OCI-LY3 (cell line): ENCODE data around the gene AKR1C1.
"Not testable (repeated sequence)": the region's sequence is repeated elsewhere in the genome, so short reads cannot be mapped to it uniquely, and the experiment has no call there.

ENCODE experiments used
- H2AFZ ChIP-seq: fragments of 200-600, 300-600 bp; shearing (Covaris generic); 2 replicates; pipeline ENCODE4 v1.6.0; 2014; ENCODE audit warnings: antibody characterized with exemption, low read depth, low read length
- H3K27ac ChIP-seq: fragments of 200-600, 300-600 bp; sonication (generic); 2 replicates; pipeline ENCODE4 v1.5.1; 2014; ENCODE audit warnings: mild to moderate bottlenecking, low read length, moderate library complexity, mixed read lengths
- H3K27me3 ChIP-seq: fragments of 200-600, 300-600 bp; sonication (generic); 2 replicates; pipeline ENCODE4 v1.6.1; 2014; ENCODE audit warnings: low read depth, low read length, mixed read lengths
- H3K36me3 ChIP-seq: fragments of 200-600, 300-600 bp; sonication (generic); replicated peaks from 2 replicates; pipeline ENCODE3; 2014; ENCODE audit warnings: low read depth, low read length, mixed read lengths
- H3K4me1 ChIP-seq: fragments of 300-600, 200-600 bp; sonication (generic); 2 replicates; pipeline ENCODE4 v1.6.1; 2014; ENCODE audit warnings: low read length, mixed read lengths
- H3K4me2 ChIP-seq: fragments of 200-600, 300-600 bp; sonication (generic); 2 replicates; pipeline ENCODE4 v1.6.1; 2014; ENCODE audit warnings: low read length, mixed read lengths
- H3K4me3 ChIP-seq: fragments of 300-600, 200-600 bp; sonication (generic); 2 replicates; pipeline ENCODE4 v1.5.1; 2014; ENCODE audit warnings: antibody characterized with exemption, mild to moderate bottlenecking, low read length, moderate library complexity
- H3K79me2 ChIP-seq: fragments of 300-600, 200-600 bp; shearing (Covaris generic); 2 replicates; pipeline ENCODE4 v1.6.1; 2014; ENCODE audit warnings: mild to moderate bottlenecking, low read length, mixed read lengths
- H3K9ac ChIP-seq: fragments of 300-600, 200-600 bp; shearing (Covaris generic); 2 replicates; pipeline ENCODE4 v1.6.0; 2014; ENCODE audit warnings: mild to moderate bottlenecking, low read length, moderate library complexity
- H3K9me3 ChIP-seq: fragments of 200-600, 300-600 bp; shearing (Covaris generic); 2 replicates; pipeline ENCODE4 v1.6.1; 2014; ENCODE audit warnings: low read length, mixed read lengths; ENCODE audit not compliant: insufficient read depth
- H4K20me1 ChIP-seq: fragments of 200-600, 300-600 bp; sonication (generic); 2 replicates; pipeline ENCODE4 v1.6.1; 2016; ENCODE audit warnings: low read length, mixed read lengths; ENCODE audit not compliant: insufficient read depth
- CTCF ChIP-seq: fragments of 200-600, 300-600 bp; sonication (generic); IDR thresholded peaks from 2 replicates; pipeline ENCODE4 v1.5.1; 2014; ENCODE audit warnings: antibody characterized with exemption, low read length, low read depth
- EZH2phosphoT487 ChIP-seq: fragments of 200-600 bp; shearing (Covaris generic); IDR thresholded peaks from 2 replicates; pipeline ENCODE4 v1.6.1; 2018; ENCODE audit warnings: antibody characterized with exemption, mixed run types, low read depth

The AKR1C1 gene

GRCh38 chr10:4939224-4940072 lies 23.8 kb upstream of the AKR1C1 start:
- TF ChIP-seq CTCF: no peak
- TF ChIP-seq EZH2phosphoT487: no peak
- Histone ChIP-seq H3K4me2 (no peak overlapping the region), H3K27ac (no peak overlapping the region), H3K4me3 (no peak overlapping the region), H3K79me2 (no peaks in the 10 kb centered on the region), H3K4me1 (no peaks in the 10 kb centered on the region), H3K9ac (no peak overlapping the region), H3K27me3 (peaks cover 17% of the 10 kb centered on the region), H3K36me3 (no peaks in the 10 kb centered on the region), H2AFZ (no peak overlapping the region), H4K20me1 (no peaks in the 10 kb centered on the region), H3K9me3 (no peaks in the 10 kb centered on the region)

- not testable (repeated sequence) for H2AFZ ChIP-seq, H4K20me1 ChIP-seq, H3K4me2 ChIP-seq, H3K27ac ChIP-seq, H3K36me3 ChIP-seq, H3K4me3 ChIP-seq, H3K9me3 ChIP-seq, H3K79me2 ChIP-seq, H3K4me1 ChIP-seq, H3K9ac ChIP-seq
- H3K27me3 ChIP-seq: peaks cover 17% of the 10 kb centered on the region
Observed at GRCh38 chr10:4940073-4940428, 23.2 kb upstream of the AKR1C1 start.

- peaks cover 17% of the 10 kb centered on the region for H3K27me3 ChIP-seq
- H3K9ac ChIP-seq, H3K4me3 ChIP-seq, H3K4me1 ChIP-seq, H3K36me3 ChIP-seq, H3K79me2 ChIP-seq, H4K20me1 ChIP-seq, H3K4me2 ChIP-seq, H3K27ac ChIP-seq, H3K9me3 ChIP-seq, H2AFZ ChIP-seq: not testable (repeated sequence)
Observed at GRCh38 chr10:4940909-4941308, 22.3 kb upstream of the AKR1C1 start.

DNA sequence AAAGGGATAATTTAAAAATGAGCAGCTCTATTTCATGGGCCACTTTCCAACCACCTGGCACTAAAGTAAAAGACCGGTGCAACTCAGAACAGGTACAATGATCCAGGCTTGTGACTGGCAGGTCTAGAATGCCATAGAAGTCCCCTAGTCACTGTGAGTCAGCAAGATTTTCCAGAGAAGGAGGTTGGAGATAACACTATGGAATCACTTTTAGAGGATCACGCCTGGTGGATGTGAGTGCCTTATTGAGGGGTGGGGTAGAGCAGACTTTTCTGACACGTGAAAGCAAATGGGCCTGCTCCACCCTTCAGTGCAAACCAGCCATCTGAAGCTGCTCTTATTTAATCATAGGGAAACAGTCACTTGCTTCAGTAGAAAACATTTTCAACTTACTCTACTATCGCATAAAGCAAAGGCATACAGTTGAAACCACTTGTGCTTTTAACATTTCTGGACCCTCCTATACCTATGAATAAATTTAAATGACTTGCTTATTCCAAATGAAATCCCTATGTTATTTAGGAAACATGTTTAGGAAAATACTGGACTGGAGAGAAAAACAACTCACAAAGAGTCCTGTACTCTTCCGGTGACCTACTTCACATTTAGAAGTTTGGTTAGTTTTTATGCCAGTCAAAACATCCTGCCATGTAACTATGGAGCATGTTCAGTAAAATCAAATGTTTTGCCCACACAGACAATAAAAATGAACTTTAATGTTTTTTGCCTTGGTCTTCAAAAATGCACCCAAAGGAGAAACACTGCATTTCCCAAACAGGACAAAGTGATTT lies 21.5 kb upstream of the AKR1C1 start:
- Histone ChIP-seq H3K9ac (no peak overlapping the region), H3K4me2 (no peak overlapping the region), H3K9me3 (no peaks in the 10 kb centered on the region), H3K27ac (no peak overlapping the region), H3K79me2 (no peaks in the 10 kb centered on the region), H4K20me1 (no peaks in the 10 kb centered on the region), H3K36me3 (no peaks in the 10 kb centered on the region), H3K27me3 (peaks cover 17% of the 10 kb centered on the region), H3K4me3 (no peak overlapping the region), H2AFZ (no peak overlapping the region), H3K4me1 (no peaks in the 10 kb centered on the region)
- no peak for TF ChIP-seq EZH2phosphoT487
- no peak for TF ChIP-seq CTCF

GRCh38 chr10:4942931-4943330 lies 20.3 kb upstream of the AKR1C1 start:
- not testable (repeated sequence) for H3K36me3 ChIP-seq, H3K4me3 ChIP-seq, H2AFZ ChIP-seq, H3K27ac ChIP-seq, H3K9me3 ChIP-seq, H3K4me2 ChIP-seq, H3K4me1 ChIP-seq, H4K20me1 ChIP-seq, H3K79me2 ChIP-seq, H3K9ac ChIP-seq
- peaks cover 17% of the 10 kb centered on the region for H3K27me3 ChIP-seq

- not testable (repeated sequence) for H3K36me3 ChIP-seq, H3K4me1 ChIP-seq, H3K9me3 ChIP-seq, H3K9ac ChIP-seq, H2AFZ ChIP-seq, H3K79me2 ChIP-seq, H4K20me1 ChIP-seq, H3K27ac ChIP-seq, H3K4me3 ChIP-seq, H3K4me2 ChIP-seq
- peaks cover 13% of the 10 kb centered on the region for H3K27me3 ChIP-seq
Observed at GRCh38 chr10:4943416-4943815, 19.8 kb upstream of the AKR1C1 start.
